Muscle layer of colon (tissue), 2 donors: ENCODE measurements around the gene FRMPD2.
"Not testable (repeated sequence)": the region's sequence is repeated elsewhere in the genome, so short reads cannot be mapped to it uniquely, and the experiment has no call there.

ENCODE experiments used
- H3K27ac ChIP-seq: one replicate; pipeline ENCODE4 v1.7.0; 2013; ENCODE audit warnings: low read depth, mild to moderate bottlenecking, low read length, moderate library complexity
- H3K27me3 ChIP-seq, 2 donors: one replicate each; pipeline ENCODE4 v1.7.0; 2013; ENCODE audit warnings: low read length in 2 of 2, mild to moderate bottlenecking in 2 of 2; ENCODE audit not compliant: insufficient read depth in 2 of 2, control insufficient read depth in 1 of 2
- H3K36me3 ChIP-seq: one replicate; pipeline ENCODE4 v1.7.0; 2013; ENCODE audit warnings: mild to moderate bottlenecking, low read length; ENCODE audit not compliant: insufficient read depth
- H3K4me1 ChIP-seq: one replicate; pipeline ENCODE4 v1.7.0; 2013; ENCODE audit warnings: mild to moderate bottlenecking, low read length; ENCODE audit not compliant: insufficient read depth
- H3K4me3 ChIP-seq, 2 donors: one replicate each; pipeline ENCODE4 v1.7.0; 2013; ENCODE audit warnings: low read length in 2 of 2, low read depth in 1 of 2, mild to moderate bottlenecking in 1 of 2, moderate library complexity in 1 of 2
- H3K9ac ChIP-seq: one replicate; pipeline ENCODE4 v1.7.0; 2013; ENCODE audit warnings: low read length
- H3K9me3 ChIP-seq: one replicate; pipeline ENCODE4 v1.7.0; 2013; ENCODE audit warnings: mild to moderate bottlenecking, low read length
- donor health status: abdominal sarcoma.
- donor health status: Adenocarcinoma of cecum.

The FRMPD2 gene

DNA sequence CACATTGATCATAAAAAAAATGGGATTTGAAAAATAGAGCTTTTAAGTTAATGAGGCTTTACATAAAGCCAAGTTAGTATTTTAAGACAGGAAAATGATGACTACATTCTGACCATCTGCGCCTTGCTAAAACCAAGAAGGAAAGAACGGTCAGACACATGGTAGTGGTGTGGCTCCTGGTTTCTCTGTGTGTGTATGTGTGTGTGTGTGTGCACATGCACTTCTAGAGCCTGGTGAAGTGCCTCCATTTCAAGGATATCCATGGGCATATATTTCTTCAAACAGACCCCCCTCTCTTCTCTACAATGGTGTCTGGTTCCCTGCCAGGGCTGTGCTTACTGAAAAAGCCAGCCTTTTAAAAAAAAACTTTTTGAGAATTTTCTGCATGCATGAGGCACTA is 80.9 kb downstream of the FRMPD2 start:
- Histone ChIP-seq H3K9ac (no peak overlapping the region), H3K4me3 (no peak overlapping the region), H3K9me3 (no peaks in the 10 kb centered on the region), H3K27me3 (no peaks in the 10 kb centered on the region), H3K36me3 (no peaks in the 10 kb centered on the region), H3K27ac (no peak overlapping the region), H3K4me1 (no peaks in the 10 kb centered on the region)

DNA sequence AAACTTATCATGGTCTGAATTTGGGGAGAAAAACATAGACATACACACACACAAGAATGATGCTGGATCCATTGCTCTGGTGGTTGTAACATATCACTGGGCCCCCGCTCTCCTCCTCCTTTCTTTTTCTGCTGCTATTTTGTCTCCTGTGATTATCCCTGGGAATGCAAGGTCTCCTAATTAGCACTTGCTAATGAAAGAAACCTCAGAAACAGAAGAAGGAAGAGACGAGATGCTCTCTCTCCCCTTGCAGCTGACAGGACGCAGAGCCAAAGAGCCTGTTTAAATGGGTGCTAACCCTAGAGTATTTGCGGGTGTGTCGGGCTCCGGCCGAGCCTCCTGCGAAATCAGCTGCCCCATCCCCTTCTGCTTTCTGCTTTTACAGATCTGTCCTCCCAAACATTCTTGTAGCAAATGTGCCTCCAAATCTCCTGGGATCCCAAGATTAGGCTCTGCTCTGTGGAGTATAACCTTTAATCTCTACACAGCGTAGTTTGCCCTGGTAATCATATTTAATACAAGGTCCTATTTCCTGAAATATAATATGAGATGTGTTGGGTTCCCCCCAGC is 81.5 kb downstream of the FRMPD2 start:
- Histone ChIP-seq H3K27ac (no peak overlapping the region), H3K36me3 (no peaks in the 10 kb centered on the region), H3K27me3 (no peaks in the 10 kb centered on the region), H3K9ac (no peak overlapping the region), H3K4me3 (no peak overlapping the region), H3K9me3 (no peaks in the 10 kb centered on the region), H3K4me1 (no peaks in the 10 kb centered on the region)

DNA sequence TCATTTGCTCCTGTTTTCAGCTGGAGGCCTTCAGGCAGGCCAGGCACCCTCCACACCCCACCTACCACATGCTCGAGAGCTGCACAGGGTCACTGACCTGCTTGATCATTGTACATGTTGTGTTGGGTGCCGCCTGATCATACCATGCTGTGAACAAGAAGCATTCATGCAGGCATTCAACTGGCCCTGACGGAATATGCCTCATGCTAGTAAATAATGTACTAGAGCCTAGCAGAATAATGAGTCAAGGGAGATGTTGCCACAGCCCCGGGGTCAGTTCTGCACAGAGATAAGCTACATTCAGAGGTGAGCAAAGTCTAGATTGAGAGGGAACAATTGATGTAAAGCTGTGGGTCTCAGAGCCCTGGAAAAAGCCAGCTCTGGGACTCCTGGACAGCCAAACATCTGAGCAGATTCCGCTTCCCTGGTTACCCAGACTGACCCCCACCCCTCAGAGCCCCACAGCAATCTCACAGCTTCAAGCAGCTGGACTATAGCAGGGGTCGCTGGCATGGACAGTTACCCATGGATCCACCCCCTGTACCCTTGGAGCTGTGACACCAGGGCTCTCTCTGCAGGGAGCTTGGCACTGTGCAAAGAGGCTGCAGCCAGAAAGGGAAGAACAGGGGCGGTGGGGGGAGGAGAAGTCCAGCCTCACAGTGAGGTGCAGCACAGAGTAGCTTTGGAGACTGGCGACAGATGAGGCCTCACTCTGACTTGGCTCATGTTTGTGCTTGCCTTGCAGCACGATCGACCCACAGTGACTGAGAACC is 86.6 kb downstream of the FRMPD2 start:
- Histone ChIP-seq H3K4me3 (no peak overlapping the region), H3K9ac (no peak overlapping the region), H3K4me1 (no peaks in the 10 kb centered on the region), H3K27me3 (no peaks in the 10 kb centered on the region), H3K36me3 (no peaks in the 10 kb centered on the region), H3K9me3 (no peaks in the 10 kb centered on the region), H3K27ac (no peak overlapping the region)

- no peak overlapping the region for H3K4me3 ChIP-seq
- H3K27ac ChIP-seq, result no peak overlapping the region
- no peaks in the 10 kb centered on the region for H3K4me1 ChIP-seq
- H3K9ac ChIP-seq, result no peak overlapping the region
- H3K27me3 ChIP-seq, result no peaks in the 10 kb centered on the region
- no peaks in the 10 kb centered on the region for H3K36me3 ChIP-seq
- no peaks in the 10 kb centered on the region for H3K9me3 ChIP-seq
These were observed 87.4 kb downstream of the FRMPD2 start for GRCh38 chr10:48187126-48187525.

- H3K4me3 ChIP-seq, H3K36me3 ChIP-seq, H3K9ac ChIP-seq, H3K4me1 ChIP-seq, H3K27me3 ChIP-seq, H3K9me3 ChIP-seq, H3K27ac ChIP-seq: not testable (repeated sequence)
These were observed 88.2 kb downstream of the FRMPD2 start for GRCh38 chr10:48186264-48186804.

- Histone ChIP-seq H3K27ac (no peak overlapping the region), H3K9ac (no peak overlapping the region), H3K27me3 (no peaks in the 10 kb centered on the region), H3K4me3 (no peak overlapping the region), H3K4me1 (no peaks in the 10 kb centered on the region), H3K9me3 (no peaks in the 10 kb centered on the region), H3K36me3 (no peaks in the 10 kb centered on the region)
These were observed 90.3 kb downstream of the FRMPD2 start for GRCh38 chr10:48184224-48184623.

DNA sequence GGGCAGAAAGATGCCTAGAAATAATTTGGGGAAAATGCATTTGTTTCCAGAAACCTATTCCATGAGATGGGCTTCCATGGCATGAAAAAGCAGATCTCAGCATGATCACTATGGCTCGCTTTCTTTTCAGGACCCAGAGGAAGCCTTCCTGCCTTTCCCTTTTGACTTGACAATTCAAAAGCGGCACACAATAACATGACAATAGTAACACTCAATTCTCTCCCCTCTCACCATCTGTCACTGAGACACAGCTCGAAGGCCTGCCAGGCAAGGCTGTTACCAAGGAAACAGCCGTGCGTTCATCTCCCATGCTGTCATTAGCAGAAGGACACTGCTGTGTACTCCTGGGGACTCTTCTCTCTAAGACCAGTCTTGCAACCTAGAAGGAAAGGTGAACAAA is 101.8 kb downstream of the FRMPD2 start:
- H3K27me3 ChIP-seq, H3K27ac ChIP-seq, H3K9ac ChIP-seq, H3K36me3 ChIP-seq, H3K4me3 ChIP-seq, H3K9me3 ChIP-seq, H3K4me1 ChIP-seq: not testable (repeated sequence)

DNA sequence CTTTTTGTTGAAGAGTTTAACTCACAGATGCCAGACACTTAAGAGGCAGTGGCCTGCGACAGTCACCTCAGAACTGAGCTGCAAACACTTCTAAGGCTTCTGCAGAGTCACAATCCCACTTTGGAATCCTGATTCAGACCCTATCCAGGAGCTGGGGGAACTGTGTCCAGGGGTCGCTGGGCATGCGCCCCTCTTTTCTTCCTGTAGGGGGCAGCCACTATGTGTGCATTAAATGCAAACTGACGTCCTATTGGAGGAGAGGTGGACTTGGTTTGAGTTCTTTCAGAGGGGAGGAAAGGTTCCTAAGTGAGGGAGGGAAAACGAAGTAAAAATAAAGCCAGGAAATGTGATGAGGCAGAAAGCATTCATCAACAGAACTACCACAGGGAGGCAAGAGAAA is 113.8 kb downstream of the FRMPD2 start:
- not testable (repeated sequence) for H3K9ac ChIP-seq, H3K4me1 ChIP-seq, H3K27me3 ChIP-seq, H3K9me3 ChIP-seq, H3K4me3 ChIP-seq, H3K27ac ChIP-seq, H3K36me3 ChIP-seq

DNA sequence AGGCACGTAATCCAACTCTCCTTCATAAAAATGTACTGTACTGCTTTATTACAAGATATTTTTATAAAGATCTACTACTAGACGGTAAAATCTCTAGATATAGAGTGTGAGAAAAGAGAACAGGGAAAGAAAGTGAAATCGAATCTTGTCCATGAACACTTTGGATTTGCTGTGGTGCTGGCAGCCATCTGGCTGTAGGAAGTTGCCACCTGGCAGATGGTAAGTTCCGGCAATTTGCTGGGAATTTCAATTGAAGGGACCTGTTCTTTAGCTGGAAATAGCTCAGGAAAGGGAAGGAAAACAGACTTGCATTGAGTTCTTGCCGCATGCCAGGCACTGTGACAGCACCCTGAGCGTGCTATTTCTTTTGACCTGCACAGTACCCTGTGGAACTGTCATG is 114.3 kb downstream of the FRMPD2 start:
- H3K4me3 ChIP-seq, H3K9ac ChIP-seq, H3K27ac ChIP-seq, H3K27me3 ChIP-seq, H3K4me1 ChIP-seq, H3K36me3 ChIP-seq, H3K9me3 ChIP-seq: not testable (repeated sequence)

DNA sequence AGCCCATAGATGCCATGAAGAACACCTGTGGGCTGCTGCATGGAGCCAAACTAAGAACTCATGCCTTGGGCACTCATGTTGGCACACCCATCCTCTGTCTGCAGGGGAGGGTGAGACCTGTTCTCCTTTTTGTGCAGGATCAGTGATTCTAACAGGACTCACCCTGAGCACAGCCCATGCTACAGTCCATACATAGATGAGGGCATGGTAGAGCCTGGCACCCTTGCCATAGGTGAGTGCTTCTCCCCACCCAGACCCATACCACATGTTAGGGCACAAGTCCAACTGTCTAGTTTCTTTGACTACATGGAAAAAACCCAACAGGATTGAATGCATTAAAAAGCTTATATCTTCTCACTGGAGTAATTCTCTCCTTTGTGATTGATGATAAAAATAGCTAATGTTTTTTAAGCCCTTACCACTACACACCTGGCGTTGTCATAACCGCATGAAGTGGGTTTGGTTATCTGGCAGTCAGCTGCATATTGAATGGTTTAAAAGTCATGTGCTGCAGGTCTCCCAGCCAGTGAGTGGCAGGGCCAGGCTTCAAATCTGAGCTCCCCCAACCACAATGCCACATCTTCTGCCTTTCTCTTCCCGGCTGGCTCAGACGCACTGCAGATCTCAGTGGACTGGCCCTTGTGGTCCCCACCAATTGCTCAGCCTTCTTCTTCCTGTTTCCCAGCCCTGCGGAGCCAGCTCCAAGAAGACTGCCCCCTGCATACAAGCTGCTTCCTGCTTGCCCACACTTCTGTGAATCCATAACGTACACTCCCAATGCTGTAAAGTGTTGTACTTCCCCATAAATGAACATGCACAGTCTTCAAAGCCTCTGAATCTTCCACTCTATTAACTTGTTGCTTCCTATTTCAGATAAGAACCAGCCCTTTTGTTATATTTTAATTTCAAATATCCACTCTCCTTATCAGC is 120.0 kb downstream of the FRMPD2 start:
- not testable (repeated sequence) for H3K4me1 ChIP-seq, H3K36me3 ChIP-seq, H3K27ac ChIP-seq, H3K9me3 ChIP-seq, H3K4me3 ChIP-seq, H3K27me3 ChIP-seq, H3K9ac ChIP-seq

- H3K9ac ChIP-seq, H3K4me3 ChIP-seq, H3K27me3 ChIP-seq, H3K9me3 ChIP-seq, H3K4me1 ChIP-seq, H3K36me3 ChIP-seq, H3K27ac ChIP-seq: not testable (repeated sequence)
These were observed 126.9 kb downstream of the FRMPD2 start for GRCh38 chr10:48147643-48148042.
